PC-9 (cell line): Measurements from ENCODE around the gene NAB2.

Experiments
- CTCF ChIP-seq: fragments of 200-600 bp; sonication (generic); conservative IDR thresholded peaks from 2 replicates; pipeline ENCODE4 v1.6.1; 2017; ENCODE audit warnings: mixed run types, antibody characterized with exemption, mild to moderate bottlenecking, moderate library complexity
- EZH2 ChIP-seq: fragments of 200-600 bp; sonication (generic); IDR thresholded peaks from 2 replicates; pipeline ENCODE4 v1.8.0; 2017; ENCODE audit warnings: antibody characterized with exemption, low read depth

DNA sequence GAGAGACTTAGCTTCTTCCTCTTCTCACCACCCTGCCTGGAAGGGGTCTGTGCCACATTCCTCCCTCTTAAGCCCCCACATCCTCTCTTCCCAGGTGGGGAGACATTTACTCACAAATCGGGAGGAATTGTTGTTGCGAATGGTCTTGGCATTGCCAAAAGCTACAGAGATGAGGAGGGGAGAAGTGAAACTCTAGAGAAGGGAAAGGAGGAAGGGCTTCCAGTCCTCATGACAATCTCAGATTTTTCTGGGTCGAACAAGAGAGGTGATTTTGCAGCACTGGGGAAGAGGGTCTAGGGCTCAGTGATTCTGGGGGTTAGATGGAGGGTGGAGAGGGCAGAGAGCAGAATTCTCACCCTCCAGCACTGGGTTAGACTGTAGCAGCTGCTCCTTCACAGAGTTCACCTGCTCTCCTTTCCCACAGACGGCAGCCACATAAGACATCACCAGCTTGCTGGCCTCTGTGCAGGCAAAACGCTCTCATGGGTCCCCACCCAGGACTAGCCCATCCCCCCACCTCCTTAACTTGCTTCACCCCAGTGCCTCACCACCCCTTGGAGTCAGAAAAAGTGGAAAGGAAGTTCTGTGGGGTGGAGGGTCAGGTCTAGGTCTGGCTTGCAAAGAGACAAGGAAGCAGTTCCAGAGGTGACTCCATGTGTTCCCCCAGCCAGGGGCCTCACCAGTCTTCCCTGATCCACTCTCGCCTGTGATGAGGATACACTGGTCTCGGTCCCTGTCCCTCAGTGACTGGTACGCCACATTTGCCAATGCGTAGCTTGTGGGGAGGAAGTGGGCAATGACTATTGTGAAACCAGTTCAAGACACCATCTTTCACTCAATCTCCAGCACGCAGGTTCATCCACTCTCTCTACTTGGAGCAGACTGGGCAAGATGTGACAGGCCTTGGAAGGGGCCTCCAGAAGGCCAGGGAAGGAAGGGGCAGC is 41.7 kb upstream of the NAB2 start:
- TF ChIP-seq CTCF (no peak), EZH2 (no peak)
